Islet precursor cell (in vitro differentiated cells): Measurements from ENCODE around the gene PHF19.

Source experiments
- DNase-seq: peaks from one replicate; pipeline ENCODE4 v3.0.0-alpha.2; 2018

The PHF19 gene

GRCh38 chr9:120913647-120914264 is 36.8 kb upstream of the PHF19 start:
- DNase-seq = no peak

DNA sequence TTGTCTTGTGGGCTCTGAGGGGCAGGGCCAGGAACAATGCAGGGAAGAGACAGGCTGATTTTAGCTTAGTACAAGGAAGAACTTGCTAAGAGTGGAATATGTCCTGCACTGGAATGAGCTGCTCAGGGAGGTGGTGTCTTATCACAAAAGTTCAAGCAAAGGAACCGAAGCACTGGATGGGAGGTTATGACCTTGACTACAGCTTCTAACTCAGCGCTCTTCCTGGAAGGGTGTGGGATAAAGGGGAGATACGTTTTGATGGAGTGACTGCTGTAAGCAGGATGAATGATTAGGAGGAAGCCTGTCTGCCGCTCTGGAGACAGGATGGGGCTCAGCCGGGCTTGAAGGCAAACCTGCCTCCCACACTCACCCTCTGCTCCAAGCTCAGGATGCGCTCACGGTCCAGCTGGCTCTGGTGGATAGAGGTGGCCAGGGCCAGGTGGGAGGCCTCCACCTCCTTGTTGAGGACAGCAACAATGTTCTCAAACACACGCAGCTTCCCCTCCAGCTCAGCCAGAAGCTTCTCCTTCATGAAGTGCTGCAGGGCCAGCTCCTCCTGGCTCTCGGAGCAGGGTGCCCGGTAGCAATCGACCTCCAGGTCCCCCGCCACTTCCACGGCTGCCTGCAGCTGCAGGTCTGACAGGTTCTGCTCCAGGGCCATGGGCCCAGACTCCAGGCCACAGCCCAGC is 36.1 kb upstream of the PHF19 start:
- no peak for DNase-seq

DNA sequence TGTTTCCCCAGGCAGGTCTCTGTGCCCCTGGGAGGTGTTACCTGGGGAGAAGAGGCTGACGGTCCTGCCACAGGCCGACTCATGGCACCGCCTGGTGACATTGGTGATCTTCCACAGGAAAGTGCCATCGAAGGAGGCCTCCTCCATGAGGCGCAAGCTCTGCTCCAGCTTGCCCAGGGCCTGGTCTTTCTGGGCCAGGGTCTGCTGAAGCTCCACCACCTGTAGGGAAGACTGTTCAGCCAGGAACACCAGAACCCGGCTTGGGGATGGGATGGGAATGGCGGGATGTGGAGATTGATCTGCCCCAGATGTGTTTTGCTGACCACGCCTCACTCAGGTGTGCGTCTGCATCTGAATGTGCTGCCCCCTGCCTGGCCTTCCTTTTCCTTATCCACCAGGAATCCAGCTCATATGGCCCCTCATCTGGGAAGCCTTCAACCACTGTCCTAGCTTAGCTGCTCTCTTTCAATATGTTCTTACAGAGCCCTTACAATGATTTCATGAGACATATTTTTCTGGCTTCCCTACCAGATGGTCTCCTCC is 34.4 kb upstream of the PHF19 start:
- DNase-seq = no peak

DNA sequence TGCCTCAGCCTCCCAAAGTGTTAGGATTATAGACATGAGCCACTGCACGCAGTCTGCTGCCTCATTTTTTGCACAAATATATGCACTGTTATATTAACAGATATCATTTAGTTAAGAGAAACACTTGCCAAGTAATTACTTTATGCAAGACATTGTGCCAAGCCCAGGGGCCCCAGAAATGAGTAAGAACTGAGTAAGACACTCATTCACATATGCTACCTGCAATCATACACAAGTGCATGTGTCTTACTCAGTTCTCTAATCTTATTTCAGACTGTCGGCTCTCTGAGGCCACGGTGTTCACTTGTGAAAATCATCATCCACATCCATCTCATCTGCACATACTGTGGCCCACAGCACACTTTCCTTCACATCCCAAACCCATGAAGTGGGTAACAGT is 33.7 kb upstream of the PHF19 start:
- DNase-seq = no peak

DNA sequence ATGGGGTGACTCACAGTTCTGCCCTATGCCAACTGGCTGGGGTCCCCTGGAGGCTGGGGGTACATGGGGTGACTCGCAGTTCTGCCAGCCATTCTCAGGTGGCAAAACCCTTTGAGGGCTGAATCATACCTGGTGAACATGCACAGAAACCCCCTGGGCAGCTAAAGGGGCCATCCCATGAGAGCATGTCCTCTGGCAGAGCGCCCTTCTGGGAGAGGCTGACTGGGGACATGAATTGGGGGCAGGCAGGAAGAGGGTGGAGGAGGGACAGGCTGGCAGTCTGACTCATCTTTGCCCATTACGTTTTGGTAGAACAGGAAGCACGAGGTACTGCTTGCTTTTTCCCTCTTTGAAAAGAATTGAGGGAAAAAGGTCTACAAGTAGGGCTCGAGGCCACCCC is 32.9 kb upstream of the PHF19 start:
- DNase-seq = no peak

- no peak for DNase-seq
Measured at GRCh38 chr9:120905315-120906164, 28.6 kb upstream of the PHF19 start.

GRCh38 chr9:120904978-120905301 is 28.0 kb upstream of the PHF19 start:
- DNase-seq = no peak

DNA sequence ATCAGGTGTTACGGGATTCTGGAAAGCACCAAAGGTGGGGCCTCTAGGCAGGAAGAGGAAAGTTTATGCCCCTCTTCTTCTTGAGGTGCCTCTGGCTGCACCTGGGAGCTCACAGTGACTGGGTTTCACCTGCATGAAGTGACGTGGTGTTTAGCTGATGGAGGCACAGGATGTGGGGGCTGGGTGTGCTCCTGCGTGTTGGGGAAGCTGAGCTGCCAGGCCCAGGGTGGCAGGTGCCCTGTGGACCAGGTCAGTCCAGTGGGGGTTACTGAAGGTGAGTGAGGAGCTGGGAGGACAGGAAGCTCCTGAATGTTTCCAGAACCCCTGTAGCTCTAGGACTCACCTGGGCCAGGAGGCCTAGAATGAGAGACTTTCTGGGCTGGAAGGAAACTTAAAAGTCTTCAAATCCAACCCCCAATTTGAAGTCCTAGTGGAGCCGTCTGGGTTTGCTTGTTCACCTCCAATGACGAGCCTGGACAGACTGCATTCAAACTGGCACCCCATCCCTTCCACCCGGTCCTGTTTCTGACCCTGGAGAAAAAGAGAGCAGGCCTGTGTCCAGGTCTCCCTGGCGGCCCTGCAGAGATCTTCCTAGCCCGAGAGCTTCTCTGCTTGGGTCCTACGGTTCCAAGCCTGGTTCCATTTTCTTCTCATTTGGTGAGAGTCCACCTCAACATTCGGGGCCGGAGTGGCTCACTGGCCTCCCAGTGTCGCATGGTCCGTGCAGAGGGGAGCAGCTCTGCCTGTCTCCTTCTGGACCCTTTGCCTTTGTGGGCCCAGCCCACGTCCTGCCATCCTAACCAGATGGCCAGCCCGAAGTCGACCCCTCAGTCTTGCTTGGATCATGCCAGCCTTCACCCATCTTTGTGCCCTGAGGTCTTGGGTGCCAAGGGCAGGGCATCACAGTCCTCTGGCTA is 27.3 kb upstream of the PHF19 start:
- DNase-seq = no peak

DNA sequence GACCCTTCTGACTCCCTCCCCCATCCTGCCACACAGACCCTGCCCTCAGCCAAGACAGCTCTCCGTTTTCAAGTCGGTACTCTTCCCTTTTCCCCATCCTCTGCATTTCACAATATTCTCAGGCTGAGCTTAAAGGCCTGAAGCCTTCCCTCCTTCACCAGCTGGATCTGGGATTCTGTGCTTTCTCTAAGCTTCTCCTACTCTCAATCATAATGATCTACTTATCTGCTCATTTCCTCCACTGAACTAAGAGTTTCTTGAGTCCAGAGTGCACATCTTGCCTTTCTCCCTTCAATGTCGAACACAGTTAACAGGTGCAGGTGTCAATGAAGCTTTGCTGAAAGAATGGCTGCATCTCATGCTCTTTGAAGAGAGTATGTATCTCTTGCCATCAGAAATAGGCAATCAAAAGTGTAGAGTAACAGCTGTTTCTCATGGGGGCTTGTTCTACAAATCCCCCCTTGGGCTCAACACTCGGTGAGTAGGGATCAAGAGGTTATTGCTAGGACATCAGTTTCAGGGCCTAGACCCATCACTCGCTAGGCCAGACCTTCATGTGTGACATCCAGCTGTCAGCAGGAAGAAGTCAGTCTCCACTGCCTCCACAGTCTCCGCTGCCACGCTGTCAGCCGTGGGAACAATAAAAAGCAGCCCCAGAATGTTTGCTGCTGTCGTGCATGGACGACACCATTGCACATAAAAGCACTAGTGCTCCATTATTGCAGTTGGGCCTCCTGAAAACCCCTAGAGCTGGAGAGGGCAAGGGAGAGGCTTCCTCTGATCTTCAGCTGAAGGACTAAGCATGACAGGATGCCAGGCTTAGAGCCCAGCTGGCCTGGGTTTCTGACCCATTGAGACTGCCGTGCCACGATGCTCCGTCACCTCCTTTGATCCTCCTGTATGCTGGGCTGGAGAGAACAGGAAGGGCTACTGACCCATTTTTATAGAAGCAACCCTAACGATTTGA is 25.9 kb upstream of the PHF19 start:
- DNase-seq = no peak

GRCh38 chr9:120901755-120902568 is 25.0 kb upstream of the PHF19 start:
- no peak for DNase-seq

DNA sequence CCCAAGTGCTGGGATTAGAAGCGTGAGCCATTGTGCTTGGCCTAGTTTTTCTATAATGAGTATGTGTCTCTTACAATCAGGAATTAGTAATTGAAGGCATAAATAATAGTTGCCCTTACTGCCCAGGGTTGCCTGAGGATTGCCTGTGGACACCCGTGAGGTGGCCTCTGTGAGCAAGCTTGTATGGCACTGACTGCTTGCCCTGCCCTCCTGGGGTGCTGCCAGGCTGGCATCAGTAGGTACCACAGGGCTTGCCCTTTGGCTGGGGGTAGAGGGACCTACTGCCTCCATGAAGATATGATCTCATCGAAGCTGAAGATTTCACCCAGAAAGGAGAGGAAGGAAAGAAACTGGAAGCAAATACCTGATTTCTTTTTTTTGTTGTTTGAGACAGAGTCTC is 23.8 kb upstream of the PHF19 start:
- no peak for DNase-seq

DNA sequence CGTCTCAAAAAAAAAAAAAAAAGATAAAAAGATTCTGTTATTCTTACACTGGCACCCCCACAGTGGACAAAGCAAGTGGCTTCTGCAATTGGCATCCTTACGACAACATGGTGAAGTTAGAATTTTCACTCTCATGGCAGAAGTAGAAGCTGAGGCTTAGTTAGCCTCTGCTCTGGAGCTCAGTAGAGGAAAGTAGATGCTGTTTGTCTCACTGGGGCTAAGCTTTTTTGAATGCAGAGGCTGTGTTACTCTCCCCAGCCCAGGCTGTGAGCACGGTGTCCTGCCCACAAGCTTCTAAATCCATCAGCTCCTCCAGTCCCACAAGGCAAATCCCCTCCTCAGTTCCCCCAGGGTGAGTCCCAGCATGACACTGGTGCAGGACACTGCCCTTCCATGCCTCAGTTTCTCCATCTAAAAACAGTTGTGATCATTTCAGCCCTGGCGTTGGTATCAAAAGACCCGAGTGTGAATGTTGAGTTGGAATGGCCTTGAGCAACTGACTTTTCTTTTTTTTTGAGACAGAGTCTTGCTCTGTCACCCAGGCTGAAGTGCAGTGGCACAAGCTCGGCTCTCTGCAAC is 22.6 kb upstream of the PHF19 start:
- no peak for DNase-seq

DNA sequence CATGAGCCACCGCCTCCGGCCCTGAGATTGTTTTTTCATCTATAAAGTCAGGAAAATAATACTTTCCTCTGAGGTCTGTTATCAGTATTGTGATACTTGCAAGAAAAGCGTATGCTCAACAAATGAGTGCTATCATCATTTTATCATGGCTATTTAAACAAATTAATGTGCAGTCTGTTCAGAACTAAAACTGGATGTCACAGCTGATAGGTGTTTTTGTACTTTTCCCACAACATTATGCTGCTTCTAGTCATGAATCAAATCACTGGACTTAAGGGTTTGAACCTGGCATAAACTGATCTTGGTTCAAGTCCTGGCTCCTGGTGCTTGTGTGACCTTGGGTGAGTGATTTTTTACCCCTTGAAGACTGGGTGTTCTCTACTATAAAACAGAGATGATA is 21.4 kb upstream of the PHF19 start:
- DNase-seq = no peak

DNA sequence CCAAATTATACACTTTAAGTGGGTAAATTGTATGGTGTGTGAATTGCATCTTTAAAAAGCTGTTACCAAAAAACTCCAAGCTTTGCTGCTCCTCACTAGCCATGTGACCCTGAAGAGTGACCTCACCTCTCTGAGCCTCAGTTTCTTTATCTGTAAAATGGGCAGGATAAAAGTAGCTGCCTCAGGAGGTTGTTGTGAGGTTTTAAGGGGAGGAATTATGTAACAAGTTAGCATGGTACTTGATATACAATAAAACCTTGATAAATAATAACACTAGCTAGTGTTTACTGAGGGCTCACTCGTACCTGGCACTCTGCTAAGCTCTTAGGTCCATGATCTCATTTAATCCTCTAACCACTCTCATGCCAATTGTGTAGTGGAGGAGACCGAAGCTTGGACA is 19.0 kb upstream of the PHF19 start:
- DNase-seq = no peak

DNA sequence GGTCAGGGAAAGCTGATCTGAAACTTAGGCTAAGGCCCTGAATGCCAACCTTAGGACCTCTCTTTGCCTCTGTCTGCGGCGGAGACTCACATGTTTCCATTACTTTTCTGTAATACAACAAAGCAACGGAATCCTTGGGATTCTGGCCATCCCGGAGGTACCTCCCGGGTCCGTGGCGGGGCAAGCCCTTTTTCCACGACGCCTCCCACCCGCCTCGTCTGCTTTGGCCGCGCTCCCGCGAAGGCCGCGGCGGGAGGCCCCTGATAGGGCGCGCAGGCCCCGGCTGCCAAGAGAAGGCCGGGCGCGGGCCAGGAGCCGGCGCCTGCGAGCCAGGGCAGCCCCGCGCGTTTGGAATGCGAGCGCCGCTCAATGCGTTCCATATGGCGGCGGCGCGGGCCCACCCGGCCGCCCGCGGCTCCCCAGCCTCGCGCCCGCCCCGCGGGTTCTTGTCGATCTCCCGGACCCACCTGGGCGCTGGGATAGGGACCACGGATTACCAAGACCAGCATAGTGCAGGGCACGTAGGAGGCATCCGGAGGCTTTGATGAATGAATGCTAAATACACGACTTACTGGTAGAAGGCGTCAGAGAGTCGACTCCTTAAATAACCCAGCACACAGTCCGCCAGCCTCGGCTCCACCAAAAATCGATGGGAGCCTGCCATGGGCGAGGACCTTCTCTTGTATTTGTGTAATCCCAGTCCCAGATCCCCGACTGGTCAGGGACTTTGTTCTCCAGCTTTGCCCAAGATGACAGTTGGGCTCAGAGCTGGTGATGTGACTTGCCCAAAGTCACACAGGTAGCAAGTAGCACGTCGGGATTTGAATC is 17.5 kb upstream of the PHF19 start:
- DNase-seq = peak; percentile 74

DNA sequence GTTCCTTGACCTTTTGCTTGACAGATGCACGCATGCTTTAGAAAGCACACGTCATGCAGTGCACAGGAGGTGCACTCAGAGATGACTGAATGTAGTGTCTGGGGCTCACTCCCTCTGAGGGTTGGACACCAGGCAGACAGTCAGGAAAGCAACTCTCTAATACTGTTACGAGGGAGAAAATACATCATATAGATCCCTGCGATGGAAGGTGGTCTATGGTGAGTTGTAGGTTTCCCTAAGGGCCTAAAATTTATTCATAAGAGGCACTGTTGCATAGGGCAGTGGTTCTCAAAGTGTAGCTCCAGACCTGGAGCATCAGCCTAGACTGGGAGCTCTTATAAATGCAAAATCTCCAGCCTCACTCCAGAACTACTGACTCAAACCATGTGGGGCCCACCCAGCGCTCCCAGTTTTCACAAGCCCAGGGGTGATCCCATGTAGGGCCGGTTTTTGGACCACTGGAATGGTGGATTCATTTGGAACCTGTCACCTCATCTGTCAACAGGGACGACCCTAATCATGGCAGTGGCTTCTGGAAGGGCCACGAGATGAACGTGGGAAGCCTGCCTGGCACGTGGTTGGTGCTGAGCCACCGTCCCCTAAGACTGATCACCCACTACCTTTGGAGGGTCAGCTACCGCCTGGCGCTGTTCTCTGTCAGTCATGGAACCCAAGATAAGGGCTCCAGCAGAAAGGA is 16.8 kb upstream of the PHF19 start:
- no peak for DNase-seq

GRCh38 chr9:120892748-120893610 is 16.0 kb upstream of the PHF19 start:
- no peak for DNase-seq
